ENCODE data around the gene SAT1.
A peak's percentile ranks its signal among the peaks of the same experiment; 100 is the strongest.
"Not testable (repeated sequence)": the region's sequence is repeated elsewhere in the genome, so short reads cannot be mapped to it uniquely, and the experiment has no call there.

The SAT1 gene

DNA sequence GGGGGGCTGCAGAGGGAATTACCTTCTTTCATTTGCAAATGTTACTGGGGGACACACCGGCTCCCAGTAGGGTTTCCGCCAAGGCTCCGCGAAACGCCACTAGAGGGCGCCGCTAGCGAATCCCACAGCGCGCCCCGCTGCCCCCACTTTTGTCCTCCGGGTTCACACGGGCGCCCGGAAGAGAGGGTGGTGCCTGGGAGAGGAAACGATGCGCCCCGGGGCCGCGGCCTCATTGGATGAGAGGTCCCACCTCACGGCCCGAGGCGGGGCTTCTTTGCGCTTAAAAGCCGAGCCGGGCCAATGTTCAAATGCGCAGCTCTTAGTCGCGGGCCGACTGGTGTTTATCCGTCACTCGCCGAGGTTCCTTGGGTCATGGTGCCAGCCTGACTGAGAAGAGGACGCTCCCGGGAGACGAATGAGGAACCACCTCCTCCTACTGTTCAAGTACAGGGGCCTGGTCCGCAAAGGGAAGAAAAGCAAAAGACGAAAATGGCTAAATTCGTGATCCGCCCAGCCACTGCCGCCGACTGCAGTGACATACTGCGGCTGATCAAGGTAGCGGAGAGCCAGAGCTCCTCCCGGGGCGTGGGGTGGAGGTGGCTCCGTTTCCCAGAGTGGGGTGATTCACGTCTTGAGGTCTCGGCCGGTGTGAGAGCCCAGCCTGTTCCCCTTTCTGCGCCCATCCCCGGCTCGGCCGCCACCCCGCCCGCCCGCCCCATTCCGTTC lies at the start of gene SAT1:
SAT1 (plus strand) TSS at position 311 of the 726 bp plus-strand sequence; CDS start at position 490, 179 bp downstream.
- DNase-seq (ENCODE audit: low spot score) = peak; percentile 91

DNA sequence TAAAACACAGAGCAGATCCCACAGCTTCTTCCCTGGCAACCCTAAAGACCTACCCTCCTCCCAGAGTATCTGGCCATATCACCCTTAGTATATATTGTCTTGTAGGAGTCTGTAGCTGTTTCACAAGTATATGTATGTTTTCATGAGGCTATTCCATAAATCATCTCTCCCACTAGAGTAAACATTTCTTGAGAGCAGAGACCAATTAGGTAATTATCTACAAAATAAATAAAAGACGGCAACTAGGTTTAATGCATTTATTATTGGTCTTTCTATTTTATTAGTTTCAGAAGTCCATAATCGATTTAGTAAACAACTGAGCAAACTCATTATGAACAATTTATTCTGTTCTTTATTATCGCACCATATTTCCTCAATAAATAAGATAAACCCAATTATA lies 46.9 kb upstream of the SAT1 start:
- DNase-seq (ENCODE audit: low spot score) = no peak

DNA sequence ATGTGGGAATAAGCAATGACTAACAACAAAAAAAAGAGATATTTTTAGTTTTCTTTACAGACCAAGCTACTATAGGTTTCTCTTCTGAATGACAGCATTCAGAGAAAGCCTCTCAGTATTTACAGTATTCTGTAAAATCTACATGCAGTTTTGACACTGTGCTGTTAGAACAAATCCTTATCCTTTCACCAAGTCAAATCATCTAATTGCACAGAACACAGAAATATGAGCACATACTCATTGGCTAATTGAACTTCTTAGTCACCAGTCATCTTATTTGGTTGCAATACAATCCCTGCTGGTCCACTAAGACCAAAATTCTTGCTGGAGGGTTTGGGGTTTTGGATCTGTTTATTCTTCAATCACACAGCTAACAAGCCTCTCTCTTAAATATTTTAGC lies 45.6 kb upstream of the SAT1 start:
- DNase-seq (ENCODE audit: low spot score) = no peak

DNA sequence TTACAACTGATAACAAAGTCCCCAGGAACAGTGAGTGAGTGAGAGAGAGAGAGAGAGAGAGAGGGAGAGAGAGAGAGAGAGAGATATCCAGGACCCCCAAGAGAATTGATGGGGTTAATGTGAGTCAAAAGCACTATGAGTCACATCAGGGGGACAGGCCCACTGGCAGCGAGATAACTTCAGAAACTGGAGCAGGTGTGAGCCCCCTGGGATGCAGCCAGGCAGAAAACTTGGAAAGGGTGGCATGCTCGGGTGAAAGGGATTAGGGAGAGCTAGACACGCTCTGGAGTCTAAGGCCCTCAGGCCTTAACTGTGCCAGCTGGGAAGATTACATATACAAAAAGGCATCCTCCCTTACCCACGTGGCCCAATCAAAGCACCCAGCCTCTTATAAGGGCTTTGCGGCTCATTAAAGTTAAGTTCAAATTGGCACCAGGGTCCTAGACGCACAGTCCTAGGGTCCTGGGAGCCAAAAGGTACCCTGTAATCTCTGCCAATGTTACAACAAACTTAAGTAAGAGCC lies 40.7 kb upstream of the SAT1 start:
- DNase-seq (ENCODE audit: low spot score) = peak; percentile 56

DNA sequence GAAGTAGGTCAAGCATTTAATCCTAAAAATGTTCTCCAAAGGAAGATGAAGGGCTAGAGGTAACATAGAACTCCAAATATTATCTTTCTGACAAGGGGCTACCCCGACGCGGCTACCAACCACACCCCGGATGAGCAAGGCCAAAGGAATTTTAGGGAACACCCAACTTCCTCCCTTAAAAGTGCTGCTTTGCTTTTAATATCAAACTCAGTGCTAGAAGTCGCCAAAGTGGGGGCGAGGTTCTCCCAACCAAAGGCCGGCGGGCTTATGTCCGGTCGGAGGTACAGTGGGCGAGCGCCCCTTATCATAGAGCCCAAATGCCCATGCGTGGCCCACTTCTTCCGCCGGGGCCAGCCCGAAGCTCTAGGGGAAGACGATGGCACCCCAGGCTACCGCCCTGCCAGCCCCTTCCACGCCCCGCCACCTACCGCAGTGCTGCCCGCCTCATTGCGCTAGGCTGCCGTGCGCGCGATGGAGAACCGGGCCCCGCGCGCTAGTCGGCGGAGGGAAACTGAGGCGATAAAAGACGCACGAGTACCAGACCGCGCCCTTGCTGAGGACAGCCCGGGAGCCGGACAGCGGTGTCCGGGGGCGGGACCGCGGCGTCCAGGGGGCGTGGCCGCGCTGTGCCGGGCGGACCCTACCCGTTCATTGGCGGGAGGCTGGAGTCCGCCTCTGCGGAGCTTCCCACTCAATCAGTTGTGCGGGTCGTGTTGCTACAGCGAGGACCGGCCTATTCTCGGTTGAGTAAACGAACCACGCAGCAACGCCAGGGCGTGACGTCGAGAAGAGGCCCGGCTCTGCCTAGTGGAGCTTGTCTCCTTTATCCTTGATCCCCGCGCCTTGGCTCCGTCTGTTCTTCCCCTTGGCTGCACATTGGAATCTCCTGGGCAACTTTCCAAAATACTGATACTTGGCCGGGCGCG lies 40.0 kb upstream of the SAT1 start, which contains the start of gene ACOT9:
ACOT9 (minus strand) TSS at position 580 of the 926 bp plus-strand sequence; CDS start at position 448, 132 bp downstream.
- peak; percentile 87 for DNase-seq (ENCODE audit: low spot score)

DNA sequence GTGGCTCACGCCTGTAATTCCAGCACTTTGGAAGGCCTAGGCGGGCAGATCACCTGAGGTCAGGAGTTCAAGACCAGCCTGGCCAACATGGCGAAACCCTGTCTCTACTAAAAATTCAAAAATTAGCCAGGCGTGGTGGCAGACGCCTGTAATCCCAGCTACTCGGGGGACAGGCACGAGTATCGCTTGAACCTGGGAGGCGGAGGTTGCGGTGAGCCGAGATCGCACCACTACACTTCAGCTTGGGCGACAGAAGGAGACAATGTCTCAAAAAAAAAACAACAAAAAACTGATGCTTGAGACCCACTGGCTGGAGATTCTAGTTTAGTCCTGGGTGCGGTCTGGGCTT lies 39.4 kb upstream of the SAT1 start:
- not testable (repeated sequence) for DNase-seq (ENCODE audit: low spot score)

DNA sequence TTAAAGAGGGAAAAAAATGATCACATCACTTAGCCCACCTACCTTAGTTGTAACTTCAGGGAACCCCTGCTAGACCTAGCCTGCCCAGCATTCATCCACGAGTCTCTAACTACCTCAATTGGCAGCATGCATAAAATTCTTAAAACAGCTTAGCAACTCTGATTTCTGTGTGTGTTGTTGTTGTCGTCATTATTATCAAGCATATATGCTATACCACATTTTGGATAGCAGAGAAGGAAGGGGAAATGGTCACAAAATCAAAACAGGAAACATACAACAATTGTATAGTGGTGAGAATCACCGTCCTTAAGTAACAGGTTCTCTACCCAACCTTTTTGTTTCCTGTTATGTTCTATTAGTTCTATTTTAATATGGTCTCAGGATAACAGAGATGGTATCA lies 37.2 kb upstream of the SAT1 start:
- DNase-seq (ENCODE audit: low spot score) = no peak

DNA sequence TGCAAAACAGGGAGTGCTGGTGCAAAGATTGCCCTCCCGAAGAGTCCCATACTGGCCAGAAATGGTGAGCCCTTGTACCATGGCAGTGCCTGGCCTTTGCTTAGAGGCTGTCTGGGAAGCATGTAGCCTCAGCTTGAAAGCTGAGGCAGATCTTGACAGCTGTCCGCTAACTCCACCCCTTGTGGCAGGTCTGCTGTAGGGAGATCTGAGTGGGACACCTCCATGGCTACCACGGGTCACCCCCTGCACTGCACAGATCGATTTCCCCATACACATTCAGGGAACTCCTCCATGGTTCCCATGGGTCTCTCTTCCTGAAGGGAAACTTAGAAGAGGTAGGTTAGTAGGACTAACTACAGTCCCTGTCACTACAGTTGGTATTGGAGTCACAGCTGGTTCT lies 33.8 kb upstream of the SAT1 start:
- DNase-seq (ENCODE audit: low spot score) = no peak

DNA sequence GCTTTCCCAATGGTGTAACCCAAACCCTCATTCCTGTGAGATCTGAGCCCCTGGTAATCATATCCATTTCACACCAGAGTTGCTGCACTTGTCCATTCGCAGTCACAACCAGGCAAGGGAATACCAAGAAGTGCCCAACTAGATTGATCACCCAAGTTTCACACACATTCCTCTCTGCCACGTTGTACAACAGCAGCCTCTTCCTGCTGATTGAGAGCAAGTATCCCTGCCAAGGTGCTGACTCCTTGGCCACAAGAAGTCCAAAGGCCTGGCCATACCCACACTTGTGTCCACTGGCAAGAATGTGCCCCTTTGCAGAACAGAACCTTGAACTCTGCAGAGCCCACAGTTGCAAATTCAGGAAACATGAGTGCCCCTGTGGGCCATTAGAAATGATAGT lies 33.4 kb upstream of the SAT1 start:
- no peak for DNase-seq (ENCODE audit: low spot score)

DNA sequence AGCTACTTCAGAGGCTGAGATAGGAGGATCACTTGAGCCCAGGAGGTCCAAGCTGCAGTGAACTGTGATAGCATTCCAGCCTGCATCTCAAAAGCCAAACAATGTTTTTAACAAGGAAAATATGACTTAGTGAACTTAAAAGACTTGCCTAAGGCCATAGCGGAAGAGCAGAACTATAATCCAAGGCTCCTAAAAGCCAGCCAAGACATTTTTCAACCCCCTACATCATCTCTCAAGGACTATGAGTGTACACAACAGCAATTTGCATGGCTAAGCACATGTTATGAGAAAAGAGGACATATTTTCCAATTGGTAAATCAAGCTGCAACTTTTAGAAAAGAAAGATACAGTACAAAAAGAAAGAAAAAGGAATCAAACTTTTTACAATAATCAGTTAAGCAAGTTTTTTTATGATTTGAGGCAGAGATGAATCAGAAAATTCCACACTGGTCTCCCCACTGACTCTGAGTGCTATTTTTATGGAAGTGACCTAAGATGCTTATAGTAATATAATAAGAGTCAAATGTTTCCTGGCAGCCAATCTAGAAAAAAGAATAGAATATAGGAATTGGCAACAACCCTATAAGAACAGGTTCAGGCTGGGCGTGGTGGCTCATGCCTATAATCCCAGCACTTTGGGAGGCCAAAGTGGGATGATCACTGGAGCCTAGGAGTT lies 30.1 kb upstream of the SAT1 start:
- DNase-seq (ENCODE audit: low spot score) = no peak

DNA sequence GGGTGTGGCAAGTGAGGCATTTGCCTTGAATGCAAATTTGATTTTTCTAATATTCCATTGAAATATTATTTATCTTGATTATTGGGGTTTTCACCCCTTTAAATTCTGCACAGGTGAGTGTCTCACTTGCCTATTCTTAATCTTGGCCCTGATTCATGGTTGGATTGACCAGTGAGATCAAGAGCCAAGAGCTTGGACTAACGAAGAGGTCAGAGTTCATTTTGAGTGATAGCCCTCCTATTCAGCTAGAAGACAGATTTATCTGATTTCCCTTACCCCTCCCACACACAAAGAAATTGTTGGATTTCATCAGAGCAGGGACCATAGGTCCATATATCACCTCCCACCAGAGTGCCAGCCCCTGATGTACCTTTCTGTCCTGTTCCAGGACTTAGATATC lies 28.3 kb upstream of the SAT1 start:
- DNase-seq (ENCODE audit: low spot score) = no peak

DNA sequence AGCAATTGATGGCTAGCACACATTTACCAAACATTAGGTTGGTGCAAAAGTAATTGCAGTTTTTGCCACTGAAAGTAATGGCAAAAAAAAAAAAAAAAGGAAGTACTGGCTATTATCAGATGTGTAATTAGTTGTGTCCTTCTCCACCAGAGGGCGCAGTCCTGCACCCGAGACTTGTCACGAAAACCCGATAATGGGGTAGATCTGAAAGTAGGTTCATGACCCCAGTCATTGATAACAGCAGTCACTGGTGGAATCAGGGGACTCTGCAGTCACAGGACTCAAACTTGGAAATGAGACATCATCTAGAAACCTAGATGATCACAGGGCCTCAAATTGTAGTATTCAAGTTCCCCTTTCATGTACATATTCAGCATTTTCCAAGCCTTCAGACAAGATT lies 26.8 kb upstream of the SAT1 start:
- peak; percentile 38 for DNase-seq (ENCODE audit: low spot score)

DNA sequence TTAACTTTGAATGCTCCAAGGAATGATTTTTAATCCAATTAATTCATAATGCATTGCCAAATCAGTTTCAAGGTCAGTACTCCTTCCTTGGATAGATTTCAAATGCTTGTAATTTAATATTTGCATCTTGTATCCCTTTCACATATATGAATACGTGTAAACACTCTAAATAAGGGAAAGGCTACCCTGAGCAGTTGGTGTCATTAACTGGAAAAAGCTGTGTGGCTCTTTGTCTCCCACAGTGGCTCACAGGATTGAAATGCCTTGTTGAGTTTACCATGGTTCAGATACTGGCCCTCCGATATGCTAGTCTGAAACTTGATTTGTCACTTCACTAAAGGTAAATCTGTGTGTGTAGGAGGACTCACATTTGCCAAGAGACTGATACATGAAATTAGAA lies 23.2 kb upstream of the SAT1 start:
- no peak for DNase-seq (ENCODE audit: low spot score)

DNA sequence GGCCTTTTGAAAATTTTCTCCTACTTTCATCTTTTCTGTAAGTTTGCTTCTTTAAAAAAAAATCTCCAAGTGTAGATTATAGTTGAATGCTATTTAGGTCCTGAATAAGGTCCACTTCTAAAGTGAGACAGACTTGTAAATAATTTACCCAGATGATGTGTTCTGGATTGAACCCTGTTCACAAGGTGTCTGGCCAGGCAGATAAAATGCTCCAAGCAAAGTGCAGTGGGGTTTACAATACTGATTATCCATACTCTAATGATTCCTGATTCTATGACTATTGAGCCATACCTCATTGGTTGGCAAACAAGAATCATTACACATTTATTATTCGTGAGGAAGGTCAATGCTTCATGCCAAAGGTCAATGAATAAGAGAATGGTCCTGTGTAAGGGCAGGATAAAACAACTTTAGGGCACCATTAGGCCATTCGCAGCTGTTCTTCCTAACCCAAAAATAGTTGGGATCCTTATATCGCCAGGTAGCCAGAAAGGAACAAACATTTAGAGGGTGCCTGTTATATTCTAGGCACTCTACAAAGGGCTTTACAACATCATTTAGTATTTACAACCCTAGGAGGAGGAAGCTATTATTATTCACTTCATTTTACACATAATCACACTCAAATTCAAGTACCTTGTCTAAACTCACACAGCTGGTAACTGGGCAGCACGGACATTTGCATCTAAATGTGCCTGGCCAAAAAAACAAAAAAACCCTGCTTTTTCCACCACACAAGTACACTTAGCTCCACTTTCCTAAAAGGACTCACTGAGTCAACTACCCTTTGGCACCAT lies 18.6 kb upstream of the SAT1 start:
- no peak for DNase-seq (ENCODE audit: low spot score)

DNA sequence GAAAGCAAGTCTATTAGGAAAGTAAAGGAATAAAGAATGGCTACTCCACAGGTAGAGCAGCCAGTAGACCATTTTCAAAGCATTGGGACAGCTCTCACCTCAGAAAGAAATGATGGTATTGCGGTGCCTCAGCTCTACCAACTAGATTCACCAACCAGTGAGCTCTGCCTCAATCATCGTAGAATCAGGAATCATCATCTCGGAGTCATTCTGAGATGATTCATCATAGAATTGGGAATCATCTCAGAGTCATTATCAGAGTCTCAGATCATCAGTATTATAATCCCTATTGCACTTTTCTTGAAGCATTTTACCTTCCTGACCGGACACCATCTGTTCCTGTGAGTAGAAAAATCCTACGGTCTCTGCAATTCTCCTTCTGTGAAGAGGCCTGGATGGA lies 17.5 kb upstream of the SAT1 start:
- no peak for DNase-seq (ENCODE audit: low spot score)

DNA sequence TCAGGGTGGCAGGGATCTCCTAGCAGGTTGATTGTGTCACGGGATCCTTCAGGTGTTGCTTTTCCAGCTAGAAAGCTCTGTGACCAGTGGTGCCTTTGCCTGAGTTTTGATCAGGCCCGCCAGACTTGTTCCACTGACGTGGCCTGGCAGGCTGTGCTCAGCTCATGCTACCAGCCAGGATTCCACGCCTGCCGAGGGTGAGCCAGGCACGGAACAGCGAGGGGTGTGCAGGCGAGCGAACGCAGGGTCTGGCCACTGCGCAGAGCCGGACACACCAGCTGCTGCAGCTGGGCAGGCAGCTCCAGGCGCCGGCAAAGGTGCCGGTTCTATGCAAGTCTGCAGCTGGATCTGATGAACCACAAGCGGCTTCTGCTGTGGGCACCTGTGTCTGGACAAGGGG lies 17.1 kb upstream of the SAT1 start:
- no peak for DNase-seq (ENCODE audit: low spot score)

DNA sequence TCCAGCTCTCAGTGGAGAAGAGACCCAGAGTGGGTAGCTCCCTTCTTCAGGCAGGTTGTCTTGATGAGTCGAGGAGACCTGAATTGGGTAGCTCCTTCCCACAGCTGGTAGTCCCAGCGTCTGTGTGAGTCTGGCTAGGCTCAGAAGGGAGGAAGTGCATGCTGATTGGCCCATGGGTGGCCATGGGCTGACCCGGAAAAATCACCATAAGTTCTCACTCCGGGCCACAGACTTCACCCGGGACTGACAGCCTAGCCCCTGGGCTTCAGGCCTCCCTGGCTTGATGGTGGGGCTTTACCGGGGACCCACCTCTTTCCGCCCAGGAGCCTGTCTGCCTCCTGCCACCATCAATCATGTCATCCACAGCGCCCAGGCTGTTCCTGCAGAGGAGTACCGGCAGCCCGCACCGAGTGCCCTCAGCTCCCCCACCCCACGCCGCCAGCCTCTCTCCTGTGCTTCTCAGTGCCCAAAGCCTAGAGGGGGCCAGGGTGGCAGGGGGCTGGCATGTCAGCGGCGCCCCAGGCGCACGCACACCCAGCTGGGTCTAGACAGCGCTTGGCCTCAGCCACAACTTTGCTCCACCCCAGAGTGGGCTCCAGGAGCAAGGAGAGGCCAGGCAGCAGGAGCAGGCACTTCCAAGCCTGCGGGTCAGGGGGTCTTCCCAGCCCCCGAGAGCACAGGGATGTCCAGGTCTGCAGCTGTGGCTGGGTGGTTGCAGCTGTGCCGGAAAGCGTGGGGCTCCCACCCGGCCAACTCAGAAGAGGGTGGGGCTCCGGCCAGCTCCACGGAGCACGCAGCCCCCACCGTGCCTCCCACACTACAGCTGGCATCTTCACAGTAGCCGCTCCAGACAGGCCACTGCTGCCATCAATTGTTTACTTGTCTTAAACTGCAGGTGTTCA lies 16.1 kb upstream of the SAT1 start:
- no peak for DNase-seq (ENCODE audit: low spot score)

DNA sequence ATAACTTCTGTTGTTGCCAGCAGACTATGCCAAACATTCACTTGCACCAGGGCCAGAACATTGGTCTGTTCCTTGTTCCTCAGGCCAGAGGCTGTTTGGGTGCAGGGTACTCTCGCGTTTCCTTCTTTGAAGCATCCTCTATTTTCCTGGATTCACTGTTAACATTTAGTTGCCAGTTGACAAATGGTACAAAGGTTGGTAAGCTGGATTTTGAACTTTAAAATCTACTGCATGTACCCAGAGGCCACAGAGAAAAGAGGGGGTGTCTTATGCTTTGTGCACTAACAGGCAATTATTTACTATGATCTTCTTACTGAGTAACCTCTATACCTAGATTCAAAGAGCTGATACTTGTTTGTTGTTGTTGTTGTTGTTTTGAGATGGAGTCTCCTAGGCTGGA lies 12.8 kb upstream of the SAT1 start:
- no peak for DNase-seq (ENCODE audit: low spot score)

DNA sequence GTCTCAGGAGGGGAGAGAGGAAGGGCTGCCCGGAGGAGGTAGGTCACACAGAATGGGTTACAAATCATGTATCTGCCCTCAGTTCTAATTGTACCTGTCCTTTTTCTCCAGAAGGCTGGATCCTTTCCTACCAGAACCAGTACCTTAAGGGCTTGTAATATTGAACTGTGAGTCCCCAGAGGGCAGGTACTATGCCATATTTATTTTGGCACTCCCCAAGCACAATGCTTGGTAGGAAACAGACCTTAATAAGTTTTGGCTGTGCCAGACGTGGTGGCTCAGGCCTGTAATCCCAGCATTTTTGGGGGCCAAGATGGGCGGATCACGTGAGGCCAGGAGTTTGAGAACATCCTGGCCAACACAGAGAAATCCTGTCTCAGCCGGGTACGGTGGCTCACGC lies 11.9 kb upstream of the SAT1 start:
- not testable (repeated sequence) for DNase-seq (ENCODE audit: low spot score)

DNA sequence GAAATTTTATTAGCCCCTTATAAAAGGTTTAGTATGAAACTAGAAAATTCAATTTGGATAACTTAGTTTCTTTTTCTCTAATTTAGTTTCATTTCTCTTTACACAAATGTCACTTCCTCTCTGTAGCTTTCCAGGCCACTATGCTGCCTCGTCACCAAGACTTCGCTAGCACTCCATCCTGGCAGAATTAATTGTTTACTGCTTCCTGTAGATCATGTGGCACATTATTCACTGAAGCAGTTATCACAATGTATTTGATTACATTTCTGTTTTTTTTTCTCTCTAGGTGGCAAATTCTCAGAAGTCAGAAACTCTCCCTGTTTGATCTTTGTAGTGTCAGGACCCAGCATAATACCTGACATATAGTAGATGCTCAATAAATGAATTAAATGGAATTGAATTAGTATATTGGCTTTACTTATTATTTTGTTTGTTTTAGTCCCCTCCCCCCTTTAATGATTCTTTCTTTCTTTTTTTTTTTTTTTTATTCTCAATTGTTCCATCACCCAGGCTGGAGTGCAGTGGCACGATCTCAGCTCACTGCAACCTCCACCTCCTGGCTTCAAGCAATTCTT lies 9.3 kb upstream of the SAT1 start:
- no peak for DNase-seq (ENCODE audit: low spot score)
